GM10248 (cell line): ENCODE results near the gene SCNN1G.
"Not testable (repeated sequence)": the region's sequence is repeated elsewhere in the genome, so short reads cannot be mapped to it uniquely, and the experiment has no call there.

Source experiments
- CTCF ChIA-PET: fragments of 300-600 bp; sonication (Branson Sonifier 250); formaldehyde crosslinking; extraction: SDS; loops from one replicate; lab custom pipeline; 2021; ENCODE audit warnings: antibody characterized with exemption; lab: Yijun Ruan, JAX
- POLR2A ChIA-PET: fragments of 350-650 bp; sonication (Branson Sonifier 250); formaldehyde crosslinking; extraction: SDS; loops from one replicate; lab custom pipeline; 2020; ENCODE audit warnings: antibody characterized with exemption; lab: Yijun Ruan, JAX
- DNase-seq: peaks from one replicate; pipeline ENCODE4 v3.0.0; 2012; ENCODE audit errors: extremely low spot score
- CTCF ChIP-seq: IDR thresholded peaks from 2 replicates; pipeline ENCODE4 v1.5.1; 2012; ENCODE audit warnings: mild to moderate bottlenecking, low read depth; ENCODE audit errors: extremely low read depth, missing control alignments, control extremely low read depth

SCNN1G gene

GRCh38 chr16:23140107-23140506 lies 42.4 kb upstream of the SCNN1G start:
- POLR2A ChIA-PET: no interaction called here
- CTCF ChIA-PET: interaction anchor here (1.4 kb wide), 1 partner anchor 17 kb away, joined by 3 read pairs; no protein-coding TSS in a partner anchor

GRCh38 chr16:23141033-23141432 lies 41.5 kb upstream of the SCNN1G start:
- TF ChIP-seq CTCF: no peak
- CTCF ChIA-PET: interaction anchor here (1.4 kb wide), 1 partner anchor 295 kb away, joined by 3 read pairs; no protein-coding TSS in a partner anchor
- POLR2A ChIA-PET: no interaction called here
- no peak for DNase-seq

More at GRCh38 chr16:23140107-23140506, 42.4 kb upstream of the SCNN1G start:
- no peak for DNase-seq
- TF ChIP-seq CTCF: no peak

GRCh38 chr16:23141500-23141899 lies 41.0 kb upstream of the SCNN1G start:
- ChIA-PET CTCF (interaction anchor here (0.9 to 1.9 kb wide), 4 partner anchors 10 to 294 kb away, joined by 3 to 7 read pairs (median 4); no protein-coding TSS in a partner anchor), POLR2A (no interaction called here)
- DNase-seq: no peak
- TF ChIP-seq CTCF: no peak

DNA sequence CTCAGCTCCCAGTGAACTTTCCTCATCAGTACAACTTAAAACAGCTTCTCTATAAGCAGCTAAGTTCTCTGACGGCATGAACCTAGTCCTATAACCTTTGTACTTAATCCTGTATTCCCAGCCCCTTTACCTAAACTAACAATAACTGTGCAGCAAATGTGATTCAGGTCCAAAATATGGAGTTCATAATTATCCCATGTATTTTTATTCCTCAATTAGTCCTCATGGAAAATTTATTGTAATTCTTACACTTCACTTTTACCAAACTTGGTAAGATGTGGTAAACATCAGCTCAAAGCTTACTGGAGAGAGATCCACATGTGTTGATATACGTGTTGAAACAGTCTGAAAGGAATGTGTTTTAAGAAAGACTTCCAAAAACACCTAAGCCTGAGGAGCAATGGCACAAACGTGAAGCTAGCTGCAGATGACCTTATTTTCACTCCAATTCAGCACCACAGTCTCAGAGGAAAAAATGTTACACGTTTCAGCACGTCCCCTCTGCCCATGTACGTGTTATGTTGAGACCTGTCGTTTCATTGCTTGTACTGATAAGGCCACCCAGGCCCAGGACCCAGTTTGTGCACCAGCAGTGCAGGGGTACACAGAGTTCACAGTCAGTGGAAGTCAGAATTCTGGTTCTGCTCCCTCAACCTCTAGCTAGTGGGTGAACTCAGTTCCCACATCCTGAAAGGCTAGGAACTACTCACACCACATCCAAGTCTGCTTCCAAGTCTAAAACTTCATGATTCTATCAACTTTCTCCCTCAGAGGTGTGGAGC lies 40.4 kb upstream of the SCNN1G start:
- ChIA-PET POLR2A (interaction anchor here (0.6 kb wide), 1 partner anchor 71 kb away, joined by 3 read pairs; no protein-coding TSS in a partner anchor), CTCF (interaction anchor here (0.9 to 1.9 kb wide), 6 partner anchors 9 to 294 kb away, joined by 3 to 7 read pairs (median 4); no protein-coding TSS in a partner anchor)
- TF ChIP-seq CTCF: no peak
- no peak for DNase-seq

DNA sequence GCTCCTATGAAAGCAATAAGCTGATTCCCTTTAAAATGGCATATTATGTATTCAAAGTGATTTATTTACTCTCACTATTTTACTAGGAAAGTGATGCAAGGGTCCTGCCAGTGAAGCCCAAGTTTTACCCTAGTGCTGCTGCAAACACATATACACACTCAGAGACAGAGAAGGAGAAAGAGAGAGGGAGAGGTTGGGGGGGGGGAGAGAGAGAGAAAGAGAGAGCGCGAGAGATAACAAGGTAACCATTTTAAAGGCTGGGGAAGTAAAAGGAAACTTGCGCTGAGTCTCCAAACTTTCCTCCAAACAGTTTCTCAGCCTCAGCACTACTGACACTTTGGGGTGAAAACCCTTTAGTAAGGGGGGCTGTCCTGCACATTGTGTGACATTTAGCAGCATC lies 39.2 kb upstream of the SCNN1G start:
- ChIA-PET POLR2A (no interaction called here), CTCF (interaction anchor here (1.1 to 1.7 kb wide), 3 partner anchors 9 to 11 kb away, joined by 4 to 7 read pairs (median 5); no protein-coding TSS in a partner anchor)
- TF ChIP-seq CTCF: no peak
- no peak for DNase-seq

DNA sequence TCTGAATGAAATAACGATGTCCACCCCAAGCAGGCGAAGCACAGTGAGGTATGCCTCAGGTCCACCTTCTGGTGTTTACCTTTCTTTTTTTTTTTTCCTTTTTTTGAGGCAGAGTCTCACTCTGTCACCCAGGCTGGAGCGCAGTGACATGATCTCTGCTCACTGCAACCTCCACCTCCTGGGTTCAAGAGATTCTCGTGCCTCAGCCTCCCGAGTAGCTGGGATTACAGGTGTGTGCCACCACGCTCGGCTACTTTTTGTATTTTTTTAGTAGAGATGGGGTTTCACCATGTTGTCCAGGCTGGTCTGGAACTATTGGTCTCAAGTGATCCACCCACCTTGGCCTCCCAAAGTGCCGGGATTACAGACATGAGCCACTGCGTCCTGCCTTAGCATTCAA lies 38.2 kb upstream of the SCNN1G start:
- CTCF ChIA-PET: interaction anchor here (0.9 to 1.7 kb wide), 2 partner anchors 10 to 12 kb away, joined by 3 to 7 read pairs; no protein-coding TSS in a partner anchor
- POLR2A ChIA-PET, DNase-seq: not testable (repeated sequence)

- ChIA-PET CTCF (interaction anchor here (0.9 to 1.7 kb wide), 3 partner anchors 11 to 291 kb away, joined by 3 to 7 read pairs (median 3); no protein-coding TSS in a partner anchor), POLR2A (no interaction called here)
- DNase-seq: no peak
- no peak for TF ChIP-seq CTCF
These were observed 37.4 kb upstream of the SCNN1G start for GRCh38 chr16:23145186-23145585.
